ENCODE measurements around the gene SLTM.
"Not testable (repeated sequence)": the region's sequence is repeated elsewhere in the genome, so short reads cannot be mapped to it uniquely, and the experiment has no call there.

Gene SLTM
- 228 to 249 reads per million in 2 donors for total RNA-seq

GRCh38 chr15:58933281-58934113 is at the start of gene SLTM:
Gene SLTM (minus strand): TSS chr15:58933679. CDS start chr15:58933565, 114 bp downstream.
- DNase-seq, result peak; percentile 88

DNA sequence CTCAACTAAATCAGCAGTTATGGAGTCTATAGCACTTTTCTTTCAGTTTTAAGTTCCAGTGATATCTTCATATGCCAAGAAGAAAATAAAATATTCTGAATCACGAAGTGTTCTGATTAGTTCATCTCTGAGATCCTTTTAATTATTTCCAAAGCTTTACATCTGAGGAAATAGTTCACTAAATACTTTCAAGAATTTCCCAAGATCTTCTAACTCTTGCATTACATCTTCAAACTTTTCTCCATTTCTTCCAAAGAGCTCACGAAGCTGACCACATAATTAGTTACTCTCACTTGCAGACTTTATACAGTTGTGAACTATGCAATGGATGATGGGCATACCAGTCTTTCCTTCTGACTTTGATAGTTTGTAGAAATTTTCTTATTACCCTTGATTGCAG is 49.8 kb upstream of the SLTM start:
- no peak for DNase-seq

DNA sequence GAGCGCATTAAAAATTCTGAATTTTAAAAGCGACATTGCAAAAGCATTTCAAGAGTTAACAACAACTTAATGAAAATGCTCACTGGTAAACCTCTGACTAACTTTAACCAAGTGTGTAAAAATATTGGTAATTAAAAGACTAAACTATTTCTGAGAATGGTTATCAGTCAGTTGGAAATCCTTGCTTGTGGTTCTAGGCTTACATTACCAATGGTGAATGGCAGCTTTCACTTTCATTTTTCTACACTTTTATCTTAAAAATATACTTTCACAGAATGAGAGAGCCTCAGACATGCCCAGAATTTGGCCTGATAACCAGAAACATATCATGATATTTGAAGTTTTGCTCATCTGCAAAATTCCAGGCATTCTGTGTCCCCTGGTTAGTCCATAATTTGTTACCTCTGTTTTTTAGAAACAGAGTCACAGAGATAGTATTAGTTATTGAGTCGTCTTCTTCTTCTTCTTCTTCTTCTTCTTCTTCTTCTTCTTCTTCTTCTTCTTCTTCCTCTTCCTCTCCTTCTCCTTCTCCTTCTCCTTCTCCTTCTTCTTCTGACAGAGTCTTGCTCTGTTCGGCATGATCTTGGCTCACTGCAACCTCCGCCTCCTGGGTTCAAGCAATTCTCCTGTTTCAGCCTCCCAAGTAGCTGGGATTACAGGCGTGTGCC is 48.5 kb upstream of the SLTM start:
- DNase-seq, result no peak

- DNase-seq, result no peak
These were observed 47.0 kb upstream of the SLTM start for GRCh38 chr15:58980351-58980939.

GRCh38 chr15:58977887-58978286 is 44.4 kb upstream of the SLTM start:
- DNase-seq, result no peak

DNA sequence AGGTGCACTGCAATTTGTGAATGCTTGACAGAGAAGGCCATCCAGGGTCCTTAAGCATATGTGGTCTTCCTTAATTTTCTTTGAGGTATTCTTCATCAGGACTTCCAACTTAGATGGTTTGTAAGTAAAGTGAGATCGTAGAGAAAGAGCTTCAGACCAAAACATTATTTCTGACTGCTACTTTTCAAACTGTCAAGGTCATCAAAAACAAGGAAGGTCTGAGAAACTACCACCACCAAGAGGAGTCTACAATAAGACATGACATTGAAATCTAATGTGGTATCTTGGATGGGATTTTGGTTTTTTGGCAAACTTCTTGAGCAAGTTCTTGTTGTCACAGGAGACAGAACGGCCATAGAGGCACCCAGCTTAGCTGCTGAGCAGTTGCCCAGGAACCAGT is 34.0 kb upstream of the SLTM start:
- DNase-seq, result no peak

DNA sequence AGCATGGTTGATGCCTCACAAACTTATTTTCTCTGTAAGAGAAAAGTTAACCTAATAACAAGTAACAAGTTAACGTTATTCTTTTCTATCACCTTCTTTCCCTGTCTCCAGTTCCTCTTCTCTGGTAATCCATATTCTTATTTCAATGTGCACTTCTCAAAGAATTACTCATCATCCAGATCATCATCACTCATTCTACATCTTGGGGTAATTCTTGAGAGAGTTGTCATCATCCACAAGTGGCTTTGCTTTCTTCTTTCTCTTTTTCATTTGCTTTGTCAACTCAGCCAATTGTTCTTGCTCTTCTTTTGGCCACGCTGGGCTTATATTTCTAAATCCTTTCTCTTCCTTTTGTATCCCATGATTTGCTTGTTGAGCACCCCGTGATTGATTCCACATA is 33.2 kb upstream of the SLTM start:
- DNase-seq, result no peak

GRCh38 chr15:58962662-58963565 is 29.4 kb upstream of the SLTM start:
- DNase-seq, result no peak

DNA sequence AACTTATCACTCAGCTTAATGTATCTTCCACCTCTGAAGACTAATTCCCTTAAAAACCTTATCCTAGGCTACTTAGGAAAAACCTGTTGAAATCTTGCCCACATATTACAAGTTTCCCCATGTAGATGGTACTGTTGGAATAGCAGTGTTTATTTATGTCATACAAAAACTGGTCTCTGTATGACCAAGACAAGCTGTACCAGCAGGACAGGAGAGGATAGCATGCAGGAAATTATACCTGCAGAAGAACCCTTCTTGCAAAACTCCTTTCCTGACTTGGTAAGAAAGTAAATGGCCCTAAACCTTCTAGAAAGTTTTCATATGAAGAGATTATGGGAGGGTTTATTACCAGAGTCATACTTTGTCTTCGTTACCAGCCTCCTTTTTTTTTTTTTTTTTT is 28.7 kb upstream of the SLTM start:
- DNase-seq, result no peak

DNA sequence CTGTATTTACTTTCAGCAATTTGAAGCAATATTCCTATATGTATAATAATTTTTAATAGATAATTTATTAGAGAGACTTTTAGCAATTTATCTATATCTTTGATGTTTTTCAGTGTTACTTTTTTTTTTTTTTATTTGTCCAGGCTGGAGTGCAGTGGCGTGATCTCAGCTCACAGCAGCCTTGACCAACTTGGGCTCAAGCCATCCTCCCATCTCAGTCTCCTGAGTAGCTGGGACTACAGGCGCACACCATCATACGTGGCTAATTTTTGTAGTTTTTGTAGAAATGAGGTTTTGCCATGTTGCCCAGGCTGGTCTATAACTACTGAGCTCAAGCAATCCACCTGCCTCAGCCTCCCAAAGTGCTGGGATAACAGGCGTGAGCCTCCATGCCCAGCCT is 25.3 kb upstream of the SLTM start:
- no peak for DNase-seq

DNA sequence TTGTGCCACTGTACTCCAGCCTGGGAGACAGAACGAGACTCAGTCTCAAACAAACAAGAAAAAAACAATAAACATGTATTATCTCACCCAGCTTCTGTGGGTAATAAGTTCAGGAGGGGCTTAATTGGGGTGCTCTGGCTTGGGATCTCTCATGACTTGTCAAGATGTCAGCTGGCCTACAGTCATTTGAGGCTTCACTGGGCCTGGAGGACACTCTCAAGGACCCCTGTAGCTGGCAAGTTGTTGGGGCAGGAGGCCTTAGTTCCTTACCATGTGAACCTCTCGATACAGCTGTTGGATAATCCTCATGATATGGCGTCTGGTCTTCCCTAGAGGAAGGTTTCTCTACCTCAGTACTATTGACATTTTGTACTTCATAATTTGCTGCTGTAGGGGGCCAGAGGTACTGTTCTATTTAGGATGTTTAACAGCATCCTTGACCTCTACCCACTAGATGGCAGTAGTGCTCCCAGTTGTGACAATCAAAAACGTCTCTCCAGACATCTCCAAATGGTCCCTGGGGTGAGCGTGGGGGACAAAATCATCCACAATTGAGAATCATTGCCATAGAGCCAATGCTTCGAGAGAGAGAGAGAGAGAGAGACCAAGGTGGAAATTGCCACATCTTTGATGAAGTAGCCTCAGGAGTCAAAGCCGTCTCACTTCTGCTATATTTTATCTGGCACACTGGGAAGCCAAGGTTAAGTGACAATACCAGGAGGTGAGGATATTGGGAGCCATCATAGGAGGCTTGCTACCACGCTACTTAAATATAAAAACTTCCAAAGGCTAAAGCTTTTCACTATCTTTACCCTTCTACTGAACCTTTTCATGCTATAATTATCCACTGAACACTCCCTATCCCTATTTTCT is 23.9 kb upstream of the SLTM start:
- peak; percentile 40 for DNase-seq

DNA sequence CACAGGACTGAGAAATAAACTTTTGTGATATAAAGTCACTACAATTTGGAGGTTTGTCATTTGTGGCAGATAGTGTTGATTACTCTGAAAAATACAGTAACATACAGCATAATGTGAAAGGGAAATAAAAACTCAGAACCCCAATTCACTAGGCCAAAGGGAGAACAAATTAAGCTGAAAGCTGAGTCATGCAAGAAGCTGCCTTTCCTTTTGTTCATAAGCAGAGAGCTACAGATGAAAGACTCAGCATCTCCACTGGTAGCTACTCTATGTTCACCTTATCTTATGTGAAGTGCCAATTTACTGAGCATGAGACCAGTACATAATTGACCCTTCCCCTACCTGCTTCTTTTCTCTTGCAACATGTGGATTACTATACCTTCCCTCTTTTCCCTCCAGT is 19.3 kb upstream of the SLTM start:
- no peak for DNase-seq

GRCh38 chr15:58951388-58952007 is 18.0 kb upstream of the SLTM start:
- no peak for DNase-seq

GRCh38 chr15:58947179-58947578 is 13.7 kb upstream of the SLTM start:
- no peak for DNase-seq

DNA sequence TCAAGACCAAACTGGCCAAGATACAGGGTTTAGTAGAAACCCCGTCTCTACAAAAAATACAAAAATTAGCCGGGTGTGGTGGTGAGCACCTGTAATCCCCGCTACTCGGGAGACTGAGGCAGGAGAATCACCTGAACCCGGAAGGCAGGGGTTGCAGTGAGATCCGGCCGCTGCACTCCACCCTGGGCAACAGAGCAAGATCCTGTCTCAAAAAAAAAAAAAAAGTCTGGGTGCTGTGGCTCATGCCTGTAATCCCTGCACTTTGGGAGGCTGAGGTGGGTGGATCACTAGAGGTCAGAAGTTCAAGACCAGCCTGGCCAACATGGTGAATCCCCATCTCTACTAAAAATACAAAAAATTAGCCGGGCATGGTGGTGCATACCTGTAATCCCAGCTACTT is 1.5 kb upstream of the SLTM start:
- not testable (repeated sequence) for DNase-seq

DNA sequence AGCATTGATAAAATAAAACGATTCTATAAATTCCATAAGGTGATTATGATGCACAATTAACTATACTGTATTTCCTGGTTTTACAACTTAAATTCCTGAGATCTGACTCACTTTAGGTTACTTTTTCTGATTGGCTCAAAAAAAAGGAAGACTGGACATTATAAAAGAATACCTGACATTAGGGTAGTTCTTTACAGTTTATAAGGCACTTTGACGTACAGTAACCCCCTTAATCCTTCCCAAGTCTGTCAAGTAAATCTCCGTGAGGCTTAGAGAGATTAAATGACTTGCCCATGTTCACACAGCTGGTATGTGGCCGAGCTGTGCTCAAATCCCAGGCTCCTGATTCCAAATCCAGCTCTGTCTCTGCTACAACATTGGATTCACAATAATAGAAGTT is 1.0 kb upstream of the SLTM start:
- DNase-seq, result no peak

DNA sequence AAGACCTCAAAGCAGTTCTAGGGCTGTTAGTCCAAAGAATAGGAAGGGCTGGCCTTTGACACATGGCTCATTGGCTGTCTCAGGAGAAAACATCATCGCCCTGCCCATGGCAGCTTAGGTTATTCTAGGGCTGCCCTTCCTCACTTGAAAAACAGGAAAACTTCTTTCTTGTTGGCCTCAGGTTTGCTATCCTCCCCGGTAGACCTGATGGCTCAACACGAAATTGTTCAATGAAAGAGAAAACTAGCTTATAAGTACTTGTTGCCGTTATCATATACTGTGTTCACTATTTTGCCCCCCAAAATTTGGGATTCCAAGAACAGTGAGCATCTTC is 602 bp upstream of the SLTM start:
- DNase-seq, result no peak

GRCh38 chr15:58932710-58933280 is 684 bp downstream of the SLTM start:
- no peak for DNase-seq

DNA sequence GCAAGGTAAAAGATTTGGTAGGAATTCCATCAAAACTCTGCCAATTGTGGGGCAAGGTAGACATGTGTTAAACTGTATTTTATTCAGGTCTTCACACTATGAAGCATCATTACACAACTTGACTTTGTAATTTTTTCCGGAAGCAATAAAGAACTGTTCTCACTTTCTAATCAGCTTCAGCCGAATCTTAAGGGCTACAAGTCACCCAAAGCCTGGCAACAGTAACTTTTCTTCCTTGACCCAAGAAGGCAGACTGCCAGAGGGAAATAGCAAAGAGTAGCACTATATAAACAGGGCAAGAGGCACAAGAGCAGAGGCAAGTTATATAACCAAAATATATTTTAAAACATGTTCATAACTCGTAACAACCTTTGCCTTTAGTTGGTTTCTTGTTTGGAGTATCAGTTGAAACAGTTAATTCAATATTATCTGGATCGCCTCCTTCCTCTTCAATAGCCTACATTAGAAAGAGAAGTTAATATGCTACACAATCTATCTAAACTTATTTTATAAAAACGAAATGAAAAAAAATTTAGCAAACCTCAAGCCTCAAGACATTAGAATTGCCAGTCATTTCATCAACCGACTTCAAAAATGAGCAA is 1.4 kb downstream of the SLTM start:
- DNase-seq, result no peak

- no peak for DNase-seq
These were observed 3.5 kb downstream of the SLTM start for GRCh38 chr15:58929891-58930416.

Data from T-helper 9 cell (primary cell).